ENCODE data around the gene RPL9.

- no peak for TF ChIP-seq CTCF (IDR thresholded peaks at IDR 0.05; ENCODE audit: insufficient read depth, low read length)
- no peak for TF ChIP-seq GABPA (IDR thresholded peaks at IDR 0.05; ENCODE audit: low read depth)
- TF ChIP-seq REST (IDR thresholded peaks at IDR 0.05; ENCODE audit: insufficient replicate concordance, low read depth): no peak
Observed at GRCh38 chr4:39446842-39447573, 11.7 kb downstream of the RPL9 start.
